SU-DHL-6 (cell line): Measurements from ENCODE around the gene PRSS21.

ENCODE experiments used
- H2AFZ ChIP-seq: fragments of 200-600 bp; sonication (generic); 2 replicates; pipeline ENCODE4 v1.6.1; 2014; ENCODE audit warnings: low read depth, mild to moderate bottlenecking, moderate library complexity, mixed read lengths, antibody characterized with exemption, low read length; ENCODE audit not compliant: severe bottlenecking
- H3F3A ChIP-seq: fragments of 200-600 bp; shearing (Covaris generic); 2 replicates; pipeline ENCODE4 v1.6.0; 2016; ENCODE audit warnings: antibody characterized with exemption, mild to moderate bottlenecking; ENCODE audit not compliant: insufficient read depth
- H3K27ac ChIP-seq: fragments of 200-600 bp; sonication (generic); 2 replicates; pipeline ENCODE4 v1.5.1; 2016; ENCODE audit warnings: low read depth, mild to moderate bottlenecking, low read length, moderate library complexity, mixed read lengths
- H3K27me3 ChIP-seq: fragments of 200-600 bp; sonication (generic), shearing (Covaris generic); 2 replicates; pipeline ENCODE4 v1.6.0; 2014; ENCODE audit warnings: mild to moderate bottlenecking, low read length
- H3K36me3 ChIP-seq: fragments of 200-600 bp; sonication (generic); 2 replicates; pipeline ENCODE4 v1.6.1; 2014; ENCODE audit warnings: mild to moderate bottlenecking, low read length, mixed read lengths
- H3K4me2 ChIP-seq: fragments of 300-600, 200-600 bp; shearing (Covaris generic), sonication (generic); 2 replicates; pipeline ENCODE4 v1.6.0; 2014; ENCODE audit warnings: low read length, low read depth, mild to moderate bottlenecking; ENCODE audit not compliant: poor library complexity, severe bottlenecking
- H3K4me3 ChIP-seq: fragments of 200-600 bp; sonication (generic); 2 replicates; pipeline ENCODE4 v1.5.1; 2014; ENCODE audit warnings: antibody characterized with exemption, low read length, mild to moderate bottlenecking, mixed read lengths; ENCODE audit not compliant: insufficient read depth, poor library complexity, severe bottlenecking
- H3K79me2 ChIP-seq: fragments of 200-600 bp; sonication (generic); 2 replicates; pipeline ENCODE4 v1.6.1; 2014; ENCODE audit warnings: mild to moderate bottlenecking, low read length, moderate library complexity; ENCODE audit not compliant: insufficient read depth
- H3K9ac ChIP-seq: fragments of 200-600 bp; sonication (generic); 2 replicates; pipeline ENCODE4 v1.7.0; 2014; ENCODE audit warnings: mild to moderate bottlenecking, low read length
- H3K9me2 ChIP-seq: fragments of 200-600 bp; sonication (generic); replicated peaks from 2 replicates; pipeline ENCODE4 v1.6.1; 2014; ENCODE audit warnings: low read length; ENCODE audit not compliant: insufficient read depth
- H3K9me3 ChIP-seq: fragments of 200-600 bp; sonication (generic); 2 replicates; pipeline ENCODE4 v1.6.1; 2014; ENCODE audit warnings: low read length, mixed read lengths; ENCODE audit not compliant: insufficient read depth
- H4K20me1 ChIP-seq: fragments of 200-600 bp; sonication (generic); 2 replicates; pipeline ENCODE4 v1.6.1; 2014; ENCODE audit warnings: low read depth, mild to moderate bottlenecking, antibody characterized with exemption, low read length, moderate library complexity, mixed read lengths
- EZH2phosphoT487 ChIP-seq: fragments of 200-600 bp; sonication (generic), shearing (Covaris generic); conservative IDR thresholded peaks from 2 replicates; pipeline ENCODE4 v1.6.1; 2018; ENCODE audit warnings: mild to moderate bottlenecking, antibody characterized with exemption, low read length, moderate library complexity, mixed read lengths
- TF ChIP-seq, protein P1 (sequence below): fragments of 200-600 bp; sonication (generic); IDR thresholded peaks from one replicate; pipeline ENCODE4 v1.5.1; 2017; ENCODE audit warnings: antibody characterized with exemption, mild to moderate bottlenecking, low read length, moderate library complexity; ENCODE audit not compliant: insufficient read depth, poor library complexity, severe bottlenecking

Gene PRSS21

GRCh38 chr16:2865651-2866050, 48.6 kb downstream of the PRSS21 start:
- Histone ChIP-seq H3K36me3 (no peaks in the 10 kb centered on the region), H4K20me1 (no peaks in the 10 kb centered on the region), H3K4me3 (no peak overlapping the region), H3K9ac (no peak overlapping the region), H3K4me2 (no peak overlapping the region), H3K79me2 (no peaks in the 10 kb centered on the region), H3K9me3 (no peaks in the 10 kb centered on the region), H3F3A (peaks cover 4% of the 10 kb centered on the region; the same call in 1 of the 2 replicates), H3K27me3 (no peaks in the 10 kb centered on the region), H3K27ac (no peak overlapping the region), H2AFZ (no peak overlapping the region), H3K9me2 (no peaks in the 10 kb centered on the region)
- TF ChIP-seq, protein P1, sequence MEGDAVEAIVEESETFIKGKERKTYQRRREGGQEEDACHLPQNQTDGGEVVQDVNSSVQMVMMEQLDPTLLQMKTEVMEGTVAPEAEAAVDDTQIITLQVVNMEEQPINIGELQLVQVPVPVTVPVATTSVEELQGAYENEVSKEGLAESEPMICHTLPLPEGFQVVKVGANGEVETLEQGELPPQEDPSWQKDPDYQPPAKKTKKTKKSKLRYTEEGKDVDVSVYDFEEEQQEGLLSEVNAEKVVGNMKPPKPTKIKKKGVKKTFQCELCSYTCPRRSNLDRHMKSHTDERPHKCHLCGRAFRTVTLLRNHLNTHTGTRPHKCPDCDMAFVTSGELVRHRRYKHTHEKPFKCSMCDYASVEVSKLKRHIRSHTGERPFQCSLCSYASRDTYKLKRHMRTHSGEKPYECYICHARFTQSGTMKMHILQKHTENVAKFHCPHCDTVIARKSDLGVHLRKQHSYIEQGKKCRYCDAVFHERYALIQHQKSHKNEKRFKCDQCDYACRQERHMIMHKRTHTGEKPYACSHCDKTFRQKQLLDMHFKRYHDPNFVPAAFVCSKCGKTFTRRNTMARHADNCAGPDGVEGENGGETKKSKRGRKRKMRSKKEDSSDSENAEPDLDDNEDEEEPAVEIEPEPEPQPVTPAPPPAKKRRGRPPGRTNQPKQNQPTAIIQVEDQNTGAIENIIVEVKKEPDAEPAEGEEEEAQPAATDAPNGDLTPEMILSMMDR = no peak
- TF ChIP-seq EZH2phosphoT487 = no peak

- no peaks in the 10 kb centered on the region for H3K9me2 ChIP-seq
- no peak overlapping the region for H3K4me2 ChIP-seq
- H3K9ac ChIP-seq = no peak overlapping the region
- H3F3A ChIP-seq = peaks cover 4% of the 10 kb centered on the region; the same call in 1 of the 2 replicates
- H3K27me3 ChIP-seq = no peaks in the 10 kb centered on the region
- H3K79me2 ChIP-seq = no peaks in the 10 kb centered on the region
- no peak overlapping the region for H3K4me3 ChIP-seq
- no peak overlapping the region for H3K27ac ChIP-seq
- TF ChIP-seq, protein P1 = no peak
- no peak for TF ChIP-seq EZH2phosphoT487
- no peaks in the 10 kb centered on the region for H3K36me3 ChIP-seq
- H3K9me3 ChIP-seq = no peaks in the 10 kb centered on the region
- H4K20me1 ChIP-seq = no peaks in the 10 kb centered on the region
- no peak overlapping the region for H2AFZ ChIP-seq
Measured at GRCh38 chr16:2866431-2866830, 49.4 kb downstream of the PRSS21 start.

- Histone ChIP-seq H2AFZ (peak overlapping the region; percentile 91), H3K9me3 (no peaks in the 10 kb centered on the region), H3F3A (peaks cover 4% of the 10 kb centered on the region; the same call in 1 of the 2 replicates), H3K79me2 (no peaks in the 10 kb centered on the region), H3K9ac (peak overlapping the region; percentile 62), H3K4me2 (peak overlapping the region; percentile 71), H4K20me1 (no peaks in the 10 kb centered on the region), H3K4me3 (peak overlapping the region; percentile 56), H3K27me3 (no peaks in the 10 kb centered on the region), H3K27ac (peak overlapping the region; percentile 46), H3K36me3 (no peaks in the 10 kb centered on the region), H3K9me2 (no peaks in the 10 kb centered on the region)
- no peak for TF ChIP-seq EZH2phosphoT487
- TF ChIP-seq, protein P1 = no peak
Measured at GRCh38 chr16:2867661-2867986, 50.6 kb downstream of the PRSS21 start.
